Right kidney (tissue), 1 donor: Measurements from ENCODE around the gene POLR1G.

Experiments
- DNase-seq: peaks from one replicate; pipeline ENCODE4 v3.0.0-alpha.2; 2016

The POLR1G gene

GRCh38 chr19:45444318-45445041 lies 38.0 kb downstream of the POLR1G start:
- peak; percentile 76 for DNase-seq

- DNase-seq = no peak
Measured at GRCh38 chr19:45445139-45445538, 38.7 kb downstream of the POLR1G start.

- no peak for DNase-seq
Measured at GRCh38 chr19:45446295-45446694, 39.9 kb downstream of the POLR1G start.

- no peak for DNase-seq
Measured at GRCh38 chr19:45446944-45447343, 40.5 kb downstream of the POLR1G start.

GRCh38 chr19:45448425-45448756 lies 41.9 kb downstream of the POLR1G start:
- DNase-seq = no peak

- DNase-seq = no peak
Measured at GRCh38 chr19:45448887-45449299, 42.4 kb downstream of the POLR1G start.

- no peak for DNase-seq
Measured at GRCh38 chr19:45450012-45450333, 43.5 kb downstream of the POLR1G start.

- DNase-seq = peak; percentile 73
Measured at GRCh38 chr19:45451131-45451849, 44.8 kb downstream of the POLR1G start.

- no peak for DNase-seq
Measured at GRCh38 chr19:45451850-45452387, 45.5 kb downstream of the POLR1G start.

GRCh38 chr19:45455707-45456499 lies 49.5 kb downstream of the POLR1G start:
- DNase-seq = peak; percentile 72

GRCh38 chr19:45456500-45456815 lies 50.0 kb downstream of the POLR1G start:
- no peak for DNase-seq

- DNase-seq = no peak
Measured at GRCh38 chr19:45457776-45458175, 51.3 kb downstream of the POLR1G start.
